HepG2 (cell line): ENCODE results near the gene SLC7A10. TPM values are rescaled to one million over a fixed set of nuclear protein-coding genes. Genes with fewer than 3 reads are reported as not detected.

Source experiments
- ATAC-seq: fragments of 200-7000 bp; cut with Tn5 transposase; 3 replicates; pipeline ENCODE4 v1.9.1; 2020; ENCODE audit warnings: mild to moderate bottlenecking, moderate library complexity
- BruUV-seq: library from RNA; stranded (reverse); fragments of 400-500 nt; replicated peaks from 2 replicates; lab custom pipeline; 2021; lab: Mats Ljungman, UMichigan
- CTCF ChIA-PET: fragments of 300-600 bp; formaldehyde crosslinking; extraction: SDS; loops from one replicate; lab custom pipeline; 2021; ENCODE audit warnings: low total read pairs, inconsistent platforms, low intra/inter-chr PET ratio; lab: Yijun Ruan, JAX
- POLR2A ChIA-PET: fragments of 350-600 bp; sonication (Branson Sonifier 250); formaldehyde crosslinking; loops from one replicate; lab custom pipeline; 2020; ENCODE audit warnings: antibody characterized with exemption, inconsistent platforms; lab: Yijun Ruan, JAX
- DNase-seq: peaks from one replicate; pipeline ENCODE4 v3.0.0-alpha.2; 2015; ENCODE audit warnings: low spot score
- FAIRE-seq: peaks from 3 replicates; lab custom pipeline; 2011; peaks lifted over from hg19 to GRCh38; lab: Jason Lieb, UNC
- H2AFZ ChIP-seq: one replicate; pipeline ENCODE4 v1.6.1; 2011; ENCODE audit warnings: low read length, inconsistent platforms
- H3K27ac ChIP-seq: fragments of 300-600 bp; 3 replicates; pipeline ENCODE4 v1.8.0; 2011; ENCODE audit warnings: mixed run types, mild to moderate bottlenecking, mixed read lengths, low read length, inconsistent platforms; ENCODE audit not compliant: insufficient read depth; ENCODE audit errors: extremely low read length
- H3K27me3 ChIP-seq, 2 experiments: fragments of 200-600 bp in 1 of 2; 2 replicates in 1 of 2; 3 replicates in 1 of 2; pipeline versions ENCODE4 v1.6.0 to v1.8.0; 2011; ENCODE audit warnings: low read length in 2 of 2, mild to moderate bottlenecking in 2 of 2, moderate library complexity in 2 of 2, inconsistent platforms in 1 of 2; ENCODE audit not compliant: insufficient read depth in 2 of 2, control insufficient read depth in 1 of 2
- H3K36me3 ChIP-seq, 2 experiments: fragments of 200-600 bp in 1 of 2; replicated peaks in 1 of 2; 2 replicates in 1 of 2; 3 replicates in 1 of 2; pipeline versions ENCODE4 v1.5.1 to v1.8.0; 2011; ENCODE audit warnings: low read length in 2 of 2, inconsistent platforms in 1 of 2; ENCODE audit not compliant: insufficient read depth in 2 of 2, control insufficient read depth in 1 of 2
- H3K4me1 ChIP-seq: 2 replicates; pipeline ENCODE4 v1.5.1; 2012; ENCODE audit warnings: low read length, inconsistent platforms; ENCODE audit not compliant: insufficient read depth
- H3K4me2 ChIP-seq: 2 replicates; pipeline ENCODE4 v1.6.0; 2011; ENCODE audit warnings: low read depth, low read length, inconsistent platforms
- H3K4me3 ChIP-seq, 3 experiments: fragments of 200-600 bp in 1 of 3; sonication (generic), shearing (Covaris generic) in 1 of 3; replicated peaks in 1 of 3; 2 replicates each; pipeline ENCODE4 v1.5.1; 2011 to 2016; ENCODE audit warnings: low read length in 3 of 3, inconsistent platforms in 2 of 3, low read depth in 2 of 3, mild to moderate bottlenecking in 2 of 3, control low read depth in 1 of 3, mixed read lengths in 1 of 3; ENCODE audit not compliant: insufficient read depth in 1 of 3
- H3K79me2 ChIP-seq: one replicate; pipeline ENCODE4 v1.6.1; 2011; ENCODE audit warnings: low read length, inconsistent platforms; ENCODE audit not compliant: insufficient read depth
- H3K9ac ChIP-seq: 2 replicates; pipeline ENCODE4 v1.6.0; 2011; ENCODE audit warnings: mild to moderate bottlenecking, low read depth, low read length, inconsistent platforms; ENCODE audit not compliant: insufficient read depth
- H3K9me3 ChIP-seq: 2 replicates; pipeline ENCODE4 v1.5.1; 2012; ENCODE audit warnings: mild to moderate bottlenecking, low read length
- H4K20me1 ChIP-seq: 2 replicates; pipeline ENCODE4 v1.6.0; 2011; ENCODE audit warnings: inconsistent platforms, mild to moderate bottlenecking, low read length, moderate library complexity; ENCODE audit not compliant: insufficient read depth
- ZBTB40 ChIP-seq, 2 experiments: fragments of 450-650 bp in 1 of 2; sonication (generic) in 1 of 2; formaldehyde crosslinking in 1 of 2; IDR thresholded peaks; 2 replicates each; pipeline versions ENCODE4 v1.6.1 to v1.8.0; 2016 to 2022; ENCODE audit warnings: antibody characterized with exemption in 1 of 2, mild to moderate bottlenecking in 1 of 2, missing genetic modification reagents in 1 of 2
- WGBS: methylation state at CpG from one replicate; pipeline ENCODE4 v1.1.6; 2017; ENCODE audit warnings: low lambda C conversion rate; 5-methylcytosine and 5-hydroxymethylcytosine counted together
- in situ Hi-C: cut with HindIII; loops from 2 replicates; pipeline ENCODE4 v1.10.0; 2017; ENCODE audit warnings: low pct_unique_long_range_greater_than_20kb; ENCODE audit not compliant: extremely low pct_ligation_motif_present
- intact Hi-C: fragments of 100-400 bp; cut with micrococcal nuclease; formaldehyde crosslinking; loops from one replicate; pipeline ENCODE4 v1.10.0; 2022; ENCODE audit not compliant: unreplicated experiment
- polyA plus RNA-seq, 8 experiments: library from polyadenylated mRNA; depleted of rRNA in 3 of 8; stranded (reverse) in 7 of 8; unstranded in 1 of 8; fragments of >200 nt; fragmentation: Illumina TruSeq in 4 of 8; extraction: Trizol in 4 of 8; gene quantifications; 2 replicates each; pipeline versions ENCODE4 v1.2.1 to v1.2.3, GENCODE V29; 2011 to 2016; ENCODE audit warnings: low read depth in 4 of 8, missing spikeins in 1 of 8, mixed read lengths in 1 of 8; ENCODE audit not compliant: insufficient read depth in 1 of 8
- total RNA-seq, 5 experiments: library from RNA; depleted of rRNA; stranded (reverse); fragments of >200 nt; fragmentation: Illumina TruSeq; extraction: Trizol; gene quantifications; 2 replicates each; pipeline ENCODE4 v1.2.3, GENCODE V29; 2016; ENCODE audit warnings: low read depth in 1 of 5
- TF ChIP-seq, protein P1 (sequence below): sonication (generic); formaldehyde crosslinking; IDR thresholded peaks from 2 replicates; pipeline ENCODE4 v1.4.0; 2020; ENCODE audit warnings: missing genetic modification reagents

SLC7A10 gene
- total and polyA plus RNA-seq, 2 of the 13 experiments (the other 11 are each of a cell fraction or from before 2014, with no cell fraction given), result 1.1 to 2.2 TPM

DNA sequence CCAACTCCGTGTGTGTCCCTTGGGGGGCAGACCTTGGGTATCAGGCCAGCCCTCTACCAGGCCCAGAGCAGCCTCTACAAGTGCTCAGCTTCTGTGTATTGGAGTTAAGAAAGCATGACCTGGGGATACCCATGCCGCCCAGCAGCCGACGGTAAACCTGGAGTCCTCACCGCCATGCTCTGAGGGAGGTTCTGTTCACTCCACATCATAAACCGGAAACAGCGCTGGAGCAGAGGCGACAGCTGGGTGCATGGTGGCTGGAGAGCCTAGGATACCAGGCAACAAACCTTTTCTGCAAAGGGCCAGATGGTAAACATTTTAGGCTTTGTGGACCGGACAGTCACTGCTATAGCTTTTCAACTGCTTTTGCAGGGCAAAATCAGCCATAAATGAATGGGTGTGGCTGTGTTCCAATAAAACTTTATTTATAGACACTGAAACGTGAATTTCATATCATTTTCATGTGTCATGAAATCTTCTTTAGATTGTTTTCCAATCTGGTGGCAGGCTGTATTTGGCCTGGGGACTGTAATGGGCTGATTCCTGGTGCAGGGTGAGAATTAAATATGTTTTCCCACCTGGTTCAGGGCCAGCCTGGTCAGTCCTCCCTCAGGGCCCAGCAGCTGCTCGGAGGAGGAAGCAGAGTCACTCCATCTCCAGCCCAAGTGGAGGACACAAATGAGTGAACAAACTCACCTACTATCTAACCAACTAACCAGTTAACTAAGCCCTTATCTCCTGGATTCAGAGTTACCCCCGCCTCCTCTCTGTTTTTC lies 45.8 kb upstream of the SLC7A10 start:
- Histone ChIP-seq H4K20me1 (no peaks in the 10 kb centered on the region), H3K4me2 (no peak overlapping the region), H3K79me2 (no peaks in the 10 kb centered on the region), H3K27me3 (no peaks in the 10 kb centered on the region), H3K9me3 (no peaks in the 10 kb centered on the region), H3K9ac (no peak overlapping the region), H3K4me3 (no peak overlapping the region), H3K27ac (no peak overlapping the region), H2AFZ (no peak overlapping the region), H3K36me3 (no peaks in the 10 kb centered on the region), H3K4me1 (peaks cover 78% of the 10 kb centered on the region)
- in situ Hi-C loops, result no loop called here
- TF ChIP-seq, protein P1, sequence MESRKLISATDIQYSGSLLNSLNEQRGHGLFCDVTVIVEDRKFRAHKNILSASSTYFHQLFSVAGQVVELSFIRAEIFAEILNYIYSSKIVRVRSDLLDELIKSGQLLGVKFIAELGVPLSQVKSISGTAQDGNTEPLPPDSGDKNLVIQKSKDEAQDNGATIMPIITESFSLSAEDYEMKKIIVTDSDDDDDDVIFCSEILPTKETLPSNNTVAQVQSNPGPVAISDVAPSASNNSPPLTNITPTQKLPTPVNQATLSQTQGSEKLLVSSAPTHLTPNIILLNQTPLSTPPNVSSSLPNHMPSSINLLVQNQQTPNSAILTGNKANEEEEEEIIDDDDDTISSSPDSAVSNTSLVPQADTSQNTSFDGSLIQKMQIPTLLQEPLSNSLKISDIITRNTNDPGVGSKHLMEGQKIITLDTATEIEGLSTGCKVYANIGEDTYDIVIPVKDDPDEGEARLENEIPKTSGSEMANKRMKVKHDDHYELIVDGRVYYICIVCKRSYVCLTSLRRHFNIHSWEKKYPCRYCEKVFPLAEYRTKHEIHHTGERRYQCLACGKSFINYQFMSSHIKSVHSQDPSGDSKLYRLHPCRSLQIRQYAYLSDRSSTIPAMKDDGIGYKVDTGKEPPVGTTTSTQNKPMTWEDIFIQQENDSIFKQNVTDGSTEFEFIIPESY, result no peak
- TF ChIP-seq ZBTB40 (IDR thresholded peaks at IDR 0.05) (peak; percentile 44; the same call in 1 of the 2 replicates), ZBTB40 (CRISPR knock-in tag; IDR thresholded peaks at IDR 0.05) (peak; percentile 96)
- DNase-seq, result no peak
- no TSS peak for BruUV-seq
- no peak for ATAC-seq
- POLR2A ChIA-PET, result interaction anchor here (0.9 to 2.3 kb wide), 3 partner anchors 22 to 32 kb away, joined by 3 to 7 read pairs (median 4); no protein-coding TSS in a partner anchor
- intact Hi-C loops, result no loop called here
- CTCF ChIA-PET, result no interaction called here
- WGBS, result 89% methylated on average over 10 of the region's 12 CpGs
- no peak for FAIRE-seq
